ENCODE results near the gene NINL.
"Not testable (repeated sequence)": the region's sequence is repeated elsewhere in the genome, so short reads cannot be mapped to it uniquely, and the experiment has no call there.

Gene NINL

GRCh38 chr20:25584905-25585704, at the start of gene NINL:
TSS of gene NINL (minus strand) at chr20:25585531. CDS start at chr20:25526587, 58,944 bp downstream.
- DNase-seq (ENCODE audit: low read depth, low spot score), result no peak

DNA sequence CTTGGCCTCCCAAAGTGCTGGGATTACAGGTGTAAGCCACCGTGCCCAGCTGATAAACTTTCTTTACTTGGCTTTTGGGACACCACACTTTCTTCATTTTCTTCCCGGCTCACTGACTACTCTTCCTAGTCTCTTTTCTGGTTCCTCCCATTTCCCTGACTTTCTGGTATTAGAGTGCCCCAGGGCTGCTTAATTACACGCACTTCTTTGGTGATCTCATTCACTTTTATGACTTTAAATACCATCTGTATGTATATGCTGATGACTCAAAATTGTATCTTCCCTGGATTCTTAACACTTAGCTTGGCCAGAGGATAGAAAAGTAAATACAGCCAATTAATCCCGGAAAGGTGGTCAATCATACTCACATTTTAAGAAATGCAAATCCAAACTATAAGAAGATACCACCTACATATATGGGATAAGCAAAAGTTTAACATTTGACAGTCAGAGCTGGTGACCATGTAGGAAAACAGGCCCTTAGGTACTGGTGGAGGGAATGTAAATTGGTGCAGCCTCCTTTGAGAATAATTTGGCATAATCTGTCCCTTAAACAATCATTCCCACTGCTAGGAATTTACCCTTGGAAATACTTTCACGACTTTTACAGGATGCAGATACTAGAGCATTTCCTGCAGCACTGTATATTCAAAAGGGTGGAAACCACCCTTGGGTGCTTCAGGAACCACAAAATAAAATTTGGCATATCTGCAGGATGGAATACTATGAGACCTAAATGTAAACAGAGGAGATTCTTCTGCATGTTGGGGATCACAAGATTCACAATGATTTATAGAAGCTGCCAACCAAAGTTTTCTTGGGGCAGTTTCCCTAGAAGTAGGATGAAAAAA, 47.8 kb upstream of the NINL start:
- no peak for DNase-seq (ENCODE audit: low read depth, low spot score)

DNA sequence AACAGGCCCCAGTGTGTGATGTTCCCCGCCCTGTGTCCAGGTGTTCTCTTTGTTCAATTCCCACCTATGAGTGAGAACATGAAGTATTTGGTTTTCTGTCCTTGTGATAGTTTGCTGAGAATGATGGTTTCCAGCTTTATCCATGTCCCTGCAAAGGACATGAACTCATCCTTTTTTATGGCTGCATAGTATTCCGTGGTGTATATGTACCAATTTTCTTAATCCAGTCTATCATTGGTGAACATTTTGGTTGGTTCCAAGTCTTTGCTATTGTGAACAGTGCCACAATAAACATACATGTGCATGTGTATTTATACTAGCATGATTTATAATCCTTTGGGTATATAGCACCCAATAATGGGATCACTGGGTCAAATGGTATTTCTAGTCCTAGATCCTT, 45.3 kb upstream of the NINL start:
- not testable (repeated sequence) for DNase-seq (ENCODE audit: low read depth, low spot score)

- DNase-seq (ENCODE audit: low read depth, low spot score), result no peak
Observed at GRCh38 chr20:25629816-25630499, 44.6 kb upstream of the NINL start.

DNA sequence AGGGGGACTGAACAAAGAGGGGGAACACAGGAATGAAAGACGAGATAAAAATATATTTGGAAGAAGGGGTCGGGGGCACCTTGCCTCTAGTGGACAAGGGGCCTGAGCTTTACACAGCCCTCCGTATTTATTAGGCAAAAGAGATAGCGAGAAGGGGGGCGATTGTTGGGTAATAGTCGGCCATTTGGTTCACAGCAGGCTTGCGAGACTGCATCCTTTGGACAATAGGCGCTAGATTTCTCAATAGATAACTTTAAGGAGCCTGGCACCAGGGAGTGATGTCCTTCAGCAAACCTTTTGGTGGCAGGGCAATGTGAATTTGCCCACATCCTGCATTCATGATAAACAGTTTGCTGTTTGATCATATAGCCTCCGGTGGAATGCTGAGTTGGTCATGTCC, 41.4 kb upstream of the NINL start:
- no peak for DNase-seq (ENCODE audit: low read depth, low spot score)

DNA sequence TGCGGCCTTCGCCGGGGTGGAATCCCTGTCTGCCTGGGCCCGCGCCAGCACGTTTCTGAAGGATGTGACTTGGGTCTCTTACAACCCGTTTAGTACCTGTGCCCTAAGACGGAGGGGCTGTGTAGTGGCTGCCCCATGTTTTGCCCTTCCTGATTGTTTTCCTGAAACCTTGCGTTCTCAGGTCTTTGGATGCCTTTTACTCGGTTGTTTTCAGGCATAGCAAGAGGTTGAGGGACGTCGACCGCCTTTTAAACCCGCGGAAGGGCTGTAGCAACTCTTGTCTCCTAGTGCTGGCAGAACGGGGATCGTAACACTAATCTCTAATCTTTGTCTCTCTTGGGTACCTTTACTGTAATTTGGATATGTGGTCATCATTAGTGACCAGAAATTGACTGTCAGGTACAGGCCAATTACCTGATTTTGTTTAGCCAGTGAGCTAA, 39.2 kb upstream of the NINL start:
- DNase-seq (ENCODE audit: low read depth, low spot score), result no peak

DNA sequence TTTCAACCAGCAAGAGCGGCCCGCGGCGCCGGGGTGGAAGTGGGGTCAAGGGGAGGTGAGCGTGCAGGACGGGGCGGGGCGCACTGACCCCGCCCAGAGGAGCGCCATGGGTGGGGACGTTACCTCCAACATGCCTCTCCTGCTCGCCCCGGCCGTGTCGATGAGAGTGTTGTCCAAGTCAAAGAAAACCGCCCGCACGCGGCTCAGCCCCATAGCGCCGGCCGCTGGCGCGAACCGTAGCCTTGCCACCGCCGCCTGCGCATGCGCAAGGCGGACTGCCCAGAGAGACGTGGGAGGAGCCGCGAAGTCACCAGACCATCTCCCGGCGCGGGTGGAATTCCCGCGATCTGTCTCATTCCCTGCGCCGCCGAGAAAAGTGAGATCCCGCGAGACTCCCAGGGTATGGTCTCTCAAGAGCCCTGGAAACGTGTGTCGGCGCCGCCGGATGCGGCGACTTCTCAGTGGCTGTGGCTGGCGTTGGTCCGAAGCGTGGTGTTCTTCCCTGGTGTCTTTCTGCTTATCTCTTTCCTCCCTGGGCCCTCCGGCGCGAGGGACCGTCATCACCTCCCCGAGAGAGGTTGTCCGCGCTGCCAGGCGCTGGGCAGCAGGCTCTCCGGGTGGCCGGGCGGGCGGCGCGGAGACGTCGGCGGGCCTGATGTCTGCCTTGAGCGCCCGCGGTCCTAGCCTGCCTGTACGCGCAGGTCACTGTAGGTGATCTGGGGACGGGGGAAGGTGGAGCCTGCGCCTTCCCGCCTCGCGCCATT, 38.6 kb upstream of the NINL start, which contains the start of gene NANP:
TSS of gene NANP (minus strand) at position 279 of the 764 bp plus-strand sequence. CDS start at position 213, 66 bp downstream.
- peak; percentile 93 for DNase-seq (ENCODE audit: low read depth, low spot score)

- DNase-seq (ENCODE audit: low read depth, low spot score), result no peak
Observed at GRCh38 chr20:25623225-25623735, 37.9 kb upstream of the NINL start.

DNA sequence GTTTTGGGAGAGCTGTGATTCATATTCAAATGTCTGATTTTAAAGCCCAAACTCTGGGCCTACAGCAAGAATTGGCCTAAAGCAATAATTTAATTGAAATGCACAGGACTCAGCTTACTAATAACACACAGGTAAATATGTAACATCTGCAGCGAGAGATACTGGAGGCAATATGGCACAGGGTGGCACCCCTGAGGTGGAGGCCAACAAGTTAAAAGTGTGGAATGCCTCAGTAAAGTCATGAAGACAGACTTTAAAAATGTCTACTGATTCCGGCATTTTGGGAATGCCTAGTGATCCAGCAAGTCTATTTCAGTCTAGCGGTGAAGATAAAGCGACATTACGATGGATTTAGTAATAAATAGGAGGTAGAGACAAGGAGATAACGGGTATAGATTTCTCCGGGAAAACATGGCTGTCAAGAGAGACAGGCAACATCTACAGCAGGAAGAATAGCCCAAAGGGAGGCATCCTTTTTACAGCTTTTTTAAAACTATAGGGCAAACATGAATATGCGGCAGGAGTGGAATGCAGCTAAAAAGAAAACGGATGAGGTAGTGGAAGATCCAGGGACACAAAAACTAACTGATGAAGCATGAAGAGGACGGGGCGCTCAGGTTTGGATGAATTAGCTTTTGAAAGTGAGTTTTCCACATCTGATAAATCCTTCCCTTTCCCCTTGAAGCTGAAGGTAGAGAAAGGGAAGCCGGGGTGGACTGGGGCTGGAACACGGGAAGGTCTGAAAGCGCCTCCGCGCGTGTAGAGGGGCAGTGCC, 37.3 kb upstream of the NINL start:
- DNase-seq (ENCODE audit: low read depth, low spot score), result no peak

- DNase-seq (ENCODE audit: low read depth, low spot score), result no peak
Observed at GRCh38 chr20:25622049-25622448, 36.7 kb upstream of the NINL start.

DNA sequence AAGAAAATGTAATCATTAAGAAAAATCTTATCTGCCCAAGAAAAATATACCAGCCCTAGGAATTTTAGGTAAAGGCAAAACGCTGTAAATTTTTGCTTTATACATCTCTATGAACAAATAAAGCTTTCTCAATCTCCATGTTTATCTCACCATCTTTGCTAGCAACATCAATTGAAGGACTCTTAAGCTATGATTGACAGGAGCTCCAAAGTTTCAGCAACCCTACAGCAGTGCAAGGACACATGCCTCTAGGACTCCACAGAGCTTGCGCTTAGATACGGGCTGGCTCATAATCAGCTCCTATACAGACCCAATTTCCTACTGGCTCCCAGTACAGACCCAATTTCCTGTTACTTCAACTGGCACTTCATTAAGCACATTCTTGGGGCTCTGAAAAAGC, 34.2 kb upstream of the NINL start:
- no peak for DNase-seq (ENCODE audit: low read depth, low spot score)

- no peak for DNase-seq (ENCODE audit: low read depth, low spot score)
Observed at GRCh38 chr20:25608774-25609173, 23.4 kb upstream of the NINL start.

- no peak for DNase-seq (ENCODE audit: low read depth, low spot score)
Observed at GRCh38 chr20:25606094-25606695, 20.9 kb upstream of the NINL start.

DNA sequence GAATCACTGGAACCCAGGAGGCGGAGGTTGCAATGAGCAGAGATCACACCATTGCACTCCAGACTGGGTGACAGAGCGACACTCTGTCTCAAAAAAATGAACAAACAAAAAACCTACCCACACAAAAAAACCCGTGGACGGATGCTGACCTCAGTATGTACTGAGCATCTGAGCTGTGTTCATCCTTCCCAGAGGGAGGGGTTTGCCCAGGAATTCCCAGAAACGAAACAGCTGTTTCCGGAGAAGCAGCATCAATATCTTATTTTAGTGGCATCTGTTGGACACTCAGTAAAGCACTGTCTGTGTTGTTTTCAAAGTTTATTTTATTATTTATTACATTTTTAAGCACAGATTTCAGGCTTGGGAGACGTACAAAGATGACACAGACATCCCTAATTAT, 19.8 kb upstream of the NINL start:
- DNase-seq (ENCODE audit: low read depth, low spot score), result no peak

DNA sequence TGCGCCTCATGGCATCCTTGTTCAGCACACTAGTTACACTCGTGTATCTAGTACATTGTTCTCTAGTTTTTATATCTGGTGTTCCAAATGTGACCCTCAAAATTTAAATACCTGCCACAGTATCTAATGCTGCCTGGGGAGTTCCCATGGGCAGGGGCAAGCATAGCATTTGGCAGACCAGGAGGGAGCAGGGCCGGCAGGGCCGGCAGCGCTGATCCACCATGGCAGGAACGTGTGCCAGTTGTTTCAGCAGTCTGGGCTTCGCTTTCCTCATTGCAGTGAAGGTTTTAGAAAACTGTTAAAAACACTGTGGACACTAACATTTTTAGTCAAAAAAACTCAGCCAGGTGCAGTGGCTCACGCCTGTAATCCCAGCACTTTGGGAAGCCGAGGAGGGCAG, 19.3 kb upstream of the NINL start:
- no peak for DNase-seq (ENCODE audit: low read depth, low spot score)

- not testable (repeated sequence) for DNase-seq (ENCODE audit: low read depth, low spot score)
Observed at GRCh38 chr20:25602914-25603309, 17.6 kb upstream of the NINL start.

DNA sequence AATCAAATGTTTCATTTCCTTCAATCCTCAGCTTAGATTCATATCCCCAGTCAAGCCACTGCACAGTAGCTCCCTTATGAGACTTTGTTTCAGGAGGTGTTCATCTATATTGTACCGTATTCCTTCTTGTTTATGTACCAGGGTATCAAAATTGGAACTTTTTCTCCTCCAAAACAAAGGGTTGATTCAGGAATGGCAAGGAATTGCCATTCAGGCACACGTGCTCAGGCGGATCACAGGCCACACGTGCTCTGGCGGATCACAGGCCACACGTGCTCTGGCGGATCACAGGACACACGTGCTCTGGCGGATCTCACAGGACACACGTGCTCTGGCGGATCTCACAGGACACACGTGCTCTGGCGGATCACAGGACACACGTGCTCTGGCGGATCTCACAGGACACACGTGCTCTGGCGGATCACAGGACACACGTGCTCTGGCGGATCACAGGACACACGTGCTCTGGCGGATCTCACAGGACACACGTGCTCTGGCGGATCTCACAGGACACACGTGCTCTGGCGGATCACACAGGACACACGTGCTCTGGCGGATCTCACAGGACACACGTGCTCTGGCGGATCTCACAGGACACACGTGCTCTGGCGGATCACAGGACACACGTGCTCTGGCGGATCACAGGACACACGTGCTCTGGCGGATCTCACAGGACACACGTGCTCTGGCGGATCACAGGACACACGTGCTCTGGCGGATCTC, 17.0 kb upstream of the NINL start:
- not testable (repeated sequence) for DNase-seq (ENCODE audit: low read depth, low spot score)

- no peak for DNase-seq (ENCODE audit: low read depth, low spot score)
Observed at GRCh38 chr20:25601659-25602058, 16.3 kb upstream of the NINL start.

DNA sequence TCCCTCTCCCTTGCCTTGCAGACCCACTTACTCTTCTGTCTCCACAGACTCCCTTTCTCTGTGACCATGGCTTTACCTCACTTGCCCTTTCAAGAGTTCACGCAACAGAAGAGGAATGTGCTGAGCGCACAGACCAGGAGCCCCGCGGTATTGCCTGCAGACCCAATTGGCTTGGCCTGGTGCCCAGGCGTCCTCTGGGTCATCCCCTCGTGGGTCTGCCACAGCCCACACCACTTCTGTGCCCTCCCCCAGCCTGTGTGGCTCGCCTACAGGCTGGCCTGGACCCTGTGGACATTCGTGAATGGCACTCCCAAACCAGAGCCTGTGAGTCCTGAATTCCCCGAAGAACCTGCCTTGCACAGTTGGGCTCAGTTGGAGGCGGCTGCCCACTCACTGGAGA, 15.3 kb upstream of the NINL start:
- DNase-seq (ENCODE audit: low read depth, low spot score), result no peak

All from brain pericyte (primary cell).